ENCODE data around the gene PABPN1.
"Not testable (repeated sequence)": the region's sequence is repeated elsewhere in the genome, so short reads cannot be mapped to it uniquely, and the experiment has no call there.

Gene PABPN1

GRCh38 chr14:23301288-23301968 is 19.8 kb upstream of the PABPN1 start:
- peak; percentile 96 for DNase-seq (ENCODE audit: low spot score)

GRCh38 chr14:23301969-23302289 is 19.3 kb upstream of the PABPN1 start:
- no peak for DNase-seq (ENCODE audit: low spot score)

- peak; percentile 58 for DNase-seq (ENCODE audit: low spot score)
Measured at GRCh38 chr14:23302290-23303225, 18.7 kb upstream of the PABPN1 start, which contains the start of gene PPP1R3E. TSS of gene PPP1R3E (minus strand) at chr14:23302859. CDS start at chr14:23302576, 283 bp downstream.

- peak; percentile 79 for DNase-seq (ENCODE audit: low spot score)
Measured at GRCh38 chr14:23306412-23307145, 14.7 kb upstream of the PABPN1 start, which contains the start of gene BCL2L2. TSS of gene BCL2L2 (plus strand) at chr14:23306833. CDS start at chr14:23307768, 935 bp downstream.

GRCh38 chr14:23307146-23307530 is 14.1 kb upstream of the PABPN1 start:
- no peak for DNase-seq (ENCODE audit: low spot score)

GRCh38 chr14:23307687-23308644 is 13.3 kb upstream of the PABPN1 start:
- DNase-seq (ENCODE audit: low spot score): no peak

GRCh38 chr14:23308721-23309445 is 12.4 kb upstream of the PABPN1 start:
- no peak for DNase-seq (ENCODE audit: low spot score)

GRCh38 chr14:23310546-23310945 is 10.7 kb upstream of the PABPN1 start:
- no peak for DNase-seq (ENCODE audit: low spot score)

GRCh38 chr14:23316300-23316699 is 5.0 kb upstream of the PABPN1 start:
- DNase-seq (ENCODE audit: low spot score): no peak

GRCh38 chr14:23319746-23320583 is 1.3 kb upstream of the PABPN1 start:
- DNase-seq (ENCODE audit: low spot score): no peak

- DNase-seq (ENCODE audit: low spot score): peak; percentile 18
Measured at GRCh38 chr14:23321572-23322547, 603 bp downstream of the PABPN1 start.

GRCh38 chr14:23322568-23323517 is 1.6 kb downstream of the PABPN1 start:
- DNase-seq (ENCODE audit: low spot score): no peak

- DNase-seq (ENCODE audit: low spot score): no peak
Measured at GRCh38 chr14:23323838-23324454, 2.7 kb downstream of the PABPN1 start.

GRCh38 chr14:23324455-23324846 is 3.2 kb downstream of the PABPN1 start:
- DNase-seq (ENCODE audit: low spot score): no peak

GRCh38 chr14:23324993-23325392 is 3.7 kb downstream of the PABPN1 start:
- no peak for DNase-seq (ENCODE audit: low spot score)

GRCh38 chr14:23325746-23326145 is 4.5 kb downstream of the PABPN1 start:
- DNase-seq (ENCODE audit: low spot score): not testable (repeated sequence)
